NT2/D1 (cell line): ENCODE measurements around the gene AMN.

Experiments used
- DNase-seq: peaks from one replicate; pipeline ENCODE4 v3.0.0-alpha.2; 2011; ENCODE audit warnings: low read depth, low spot score
- H3K27me3 ChIP-seq: 2 replicates; pipeline ENCODE4 v1.6.0; 2011; ENCODE audit warnings: mild to moderate bottlenecking; ENCODE audit not compliant: insufficient read length, insufficient read depth
- H3K36me3 ChIP-seq: 2 replicates; pipeline ENCODE4 v1.6.1; 2011; ENCODE audit warnings: mild to moderate bottlenecking, low read length, mixed read lengths; ENCODE audit not compliant: insufficient read depth, insufficient read length
- H3K4me1 ChIP-seq: 2 replicates; pipeline ENCODE4 v1.5.1; 2011; ENCODE audit not compliant: insufficient read depth, insufficient read length
- H3K4me3 ChIP-seq: 2 replicates; pipeline ENCODE4 v1.5.1; 2011; ENCODE audit warnings: low read depth; ENCODE audit not compliant: insufficient read length
- H3K9ac ChIP-seq: 2 replicates; pipeline ENCODE4 v1.6.0; 2011; ENCODE audit warnings: low read depth; ENCODE audit not compliant: insufficient read length
- H3K9me3 ChIP-seq: 2 replicates; pipeline ENCODE4 v1.5.1; 2011; ENCODE audit warnings: mild to moderate bottlenecking, low read length; ENCODE audit not compliant: insufficient read depth
- SUZ12 ChIP-seq: IDR thresholded peaks from 2 replicates; pipeline ENCODE4 v1.6.1; 2011; ENCODE audit not compliant: insufficient read length, insufficient read depth; ENCODE audit errors: extremely low read depth
- YY1 ChIP-seq: IDR thresholded peaks from 2 replicates; pipeline ENCODE4 v1.6.1; 2011; ENCODE audit not compliant: insufficient read length, insufficient read depth
- ZNF274 ChIP-seq: IDR thresholded peaks from 2 replicates; pipeline ENCODE4 v1.6.1; 2011; ENCODE audit warnings: mild to moderate bottlenecking, low read depth, low read length

The AMN gene

GRCh38 chr14:102939820-102940561 is 17.5 kb downstream of the AMN start:
- Histone ChIP-seq H3K27me3 (no peaks in the 10 kb centered on the region), H3K4me1 (no peaks in the 10 kb centered on the region), H3K36me3 (peaks cover 62% of the 10 kb centered on the region), H3K9ac (no peak overlapping the region), H3K9me3 (no peaks in the 10 kb centered on the region), H3K4me3 (no peak overlapping the region)
- no peak for DNase-seq
- no peak for TF ChIP-seq YY1
- TF ChIP-seq SUZ12, result no peak
- TF ChIP-seq ZNF274, result no peak

GRCh38 chr14:102940729-102941362 is 18.4 kb downstream of the AMN start:
- Histone ChIP-seq H3K36me3 (peaks cover 69% of the 10 kb centered on the region), H3K4me3 (no peak overlapping the region), H3K4me1 (no peaks in the 10 kb centered on the region), H3K27me3 (no peaks in the 10 kb centered on the region), H3K9me3 (no peaks in the 10 kb centered on the region), H3K9ac (no peak overlapping the region)
- TF ChIP-seq SUZ12 (no peak), YY1 (no peak), ZNF274 (no peak)
- DNase-seq, result no peak

GRCh38 chr14:102941419-102942011 is 19.1 kb downstream of the AMN start:
- TF ChIP-seq YY1 (no peak), ZNF274 (no peak), SUZ12 (no peak)
- no peak for DNase-seq
- Histone ChIP-seq H3K9ac (no peak overlapping the region), H3K4me1 (no peaks in the 10 kb centered on the region), H3K4me3 (no peak overlapping the region), H3K27me3 (no peaks in the 10 kb centered on the region), H3K36me3 (peaks cover 73% of the 10 kb centered on the region), H3K9me3 (no peaks in the 10 kb centered on the region)

- H3K4me3 ChIP-seq, result no peak overlapping the region
- DNase-seq, result no peak
- H3K9ac ChIP-seq, result no peak overlapping the region
- peaks cover 79% of the 10 kb centered on the region for H3K36me3 ChIP-seq
- H3K4me1 ChIP-seq, result no peaks in the 10 kb centered on the region
- no peaks in the 10 kb centered on the region for H3K9me3 ChIP-seq
- no peak for TF ChIP-seq ZNF274
- no peak for TF ChIP-seq SUZ12
- no peak for TF ChIP-seq YY1
- no peaks in the 10 kb centered on the region for H3K27me3 ChIP-seq
Measured at GRCh38 chr14:102942069-102942468, 19.6 kb downstream of the AMN start.

GRCh38 chr14:102943454-102943853 is 21.0 kb downstream of the AMN start:
- H3K9me3 ChIP-seq, result no peaks in the 10 kb centered on the region
- H3K27me3 ChIP-seq, result no peaks in the 10 kb centered on the region
- H3K4me1 ChIP-seq, result no peaks in the 10 kb centered on the region
- no peak overlapping the region for H3K4me3 ChIP-seq
- H3K36me3 ChIP-seq, result peaks cover 77% of the 10 kb centered on the region
- TF ChIP-seq YY1 (no peak), SUZ12 (no peak), ZNF274 (no peak)
- H3K9ac ChIP-seq, result no peak overlapping the region
- no peak for DNase-seq

GRCh38 chr14:102943979-102944378 is 21.5 kb downstream of the AMN start:
- no peak for TF ChIP-seq ZNF274
- TF ChIP-seq YY1, result no peak
- TF ChIP-seq SUZ12, result no peak
- no peaks in the 10 kb centered on the region for H3K4me1 ChIP-seq
- peaks cover 81% of the 10 kb centered on the region for H3K36me3 ChIP-seq
- H3K27me3 ChIP-seq, result no peaks in the 10 kb centered on the region
- H3K9me3 ChIP-seq, result no peaks in the 10 kb centered on the region
- no peak overlapping the region for H3K4me3 ChIP-seq
- no peak overlapping the region for H3K9ac ChIP-seq
- DNase-seq, result no peak
